Fibroblast of pulmonary artery (primary cell): ENCODE results near the gene NBEAL2.

ENCODE experiments used
- DNase-seq: peaks from one replicate; pipeline ENCODE4 v3.0.0-alpha.2; 2010; ENCODE audit warnings: low read depth
- H3K4me3 ChIP-seq: replicated peaks from 2 replicates; pipeline ENCODE4 v1.5.1; 2011; ENCODE audit warnings: low read depth, mild to moderate bottlenecking, control low read depth, low read length, moderate library complexity
- TF ChIP-seq, protein P1 (sequence below): IDR thresholded peaks from 2 replicates; pipeline ENCODE4 v1.5.1; 2011; ENCODE audit warnings: mild to moderate bottlenecking, control low read depth, low read length, inconsistent platforms; ENCODE audit errors: missing control alignments

The NBEAL2 gene

DNA sequence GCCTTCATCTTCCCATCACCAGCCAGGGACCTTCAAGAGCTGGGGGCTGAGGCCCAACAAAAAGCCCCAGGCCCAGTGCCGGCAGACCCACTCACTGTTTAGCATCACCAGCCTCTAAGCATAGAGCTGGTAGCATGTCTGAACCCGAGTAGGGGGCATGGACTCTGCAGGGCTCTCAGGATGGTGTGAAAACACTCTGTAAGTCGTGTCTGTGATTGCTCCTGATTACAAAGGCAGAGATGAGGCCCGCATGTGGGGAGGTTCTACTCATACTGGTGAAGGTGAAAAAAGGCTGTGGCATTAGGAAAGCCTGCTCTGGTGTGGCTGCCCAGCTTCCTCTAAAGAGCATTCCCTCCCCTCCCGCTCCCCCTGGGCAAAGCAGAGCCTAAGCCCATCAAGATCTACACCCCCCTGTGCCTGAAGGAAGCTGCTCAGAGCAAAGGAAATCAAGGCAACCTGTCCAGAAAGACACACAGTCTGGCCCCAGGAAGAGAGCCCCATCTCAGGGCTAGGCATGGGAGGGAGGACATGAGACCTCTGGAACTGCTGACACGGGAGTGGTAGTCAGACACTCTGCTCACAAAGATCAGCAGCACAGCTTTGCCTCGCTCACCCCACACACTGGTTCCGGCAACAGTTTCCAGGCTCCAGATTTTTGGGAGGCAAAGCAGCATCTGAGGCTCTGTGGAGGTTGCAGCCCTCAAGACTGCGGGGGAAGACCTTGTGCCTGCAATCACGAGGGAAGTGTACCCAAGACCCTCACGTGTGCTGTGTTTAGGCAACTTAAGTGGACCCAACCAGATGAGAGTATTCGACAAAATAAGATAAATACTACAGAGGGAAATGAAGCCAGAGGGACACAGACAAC, 39.7 kb upstream of the NBEAL2 start:
- DNase-seq, result no peak
- no peak overlapping the region for H3K4me3 ChIP-seq
- TF ChIP-seq, protein P1, sequence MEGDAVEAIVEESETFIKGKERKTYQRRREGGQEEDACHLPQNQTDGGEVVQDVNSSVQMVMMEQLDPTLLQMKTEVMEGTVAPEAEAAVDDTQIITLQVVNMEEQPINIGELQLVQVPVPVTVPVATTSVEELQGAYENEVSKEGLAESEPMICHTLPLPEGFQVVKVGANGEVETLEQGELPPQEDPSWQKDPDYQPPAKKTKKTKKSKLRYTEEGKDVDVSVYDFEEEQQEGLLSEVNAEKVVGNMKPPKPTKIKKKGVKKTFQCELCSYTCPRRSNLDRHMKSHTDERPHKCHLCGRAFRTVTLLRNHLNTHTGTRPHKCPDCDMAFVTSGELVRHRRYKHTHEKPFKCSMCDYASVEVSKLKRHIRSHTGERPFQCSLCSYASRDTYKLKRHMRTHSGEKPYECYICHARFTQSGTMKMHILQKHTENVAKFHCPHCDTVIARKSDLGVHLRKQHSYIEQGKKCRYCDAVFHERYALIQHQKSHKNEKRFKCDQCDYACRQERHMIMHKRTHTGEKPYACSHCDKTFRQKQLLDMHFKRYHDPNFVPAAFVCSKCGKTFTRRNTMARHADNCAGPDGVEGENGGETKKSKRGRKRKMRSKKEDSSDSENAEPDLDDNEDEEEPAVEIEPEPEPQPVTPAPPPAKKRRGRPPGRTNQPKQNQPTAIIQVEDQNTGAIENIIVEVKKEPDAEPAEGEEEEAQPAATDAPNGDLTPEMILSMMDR, result no peak

DNA sequence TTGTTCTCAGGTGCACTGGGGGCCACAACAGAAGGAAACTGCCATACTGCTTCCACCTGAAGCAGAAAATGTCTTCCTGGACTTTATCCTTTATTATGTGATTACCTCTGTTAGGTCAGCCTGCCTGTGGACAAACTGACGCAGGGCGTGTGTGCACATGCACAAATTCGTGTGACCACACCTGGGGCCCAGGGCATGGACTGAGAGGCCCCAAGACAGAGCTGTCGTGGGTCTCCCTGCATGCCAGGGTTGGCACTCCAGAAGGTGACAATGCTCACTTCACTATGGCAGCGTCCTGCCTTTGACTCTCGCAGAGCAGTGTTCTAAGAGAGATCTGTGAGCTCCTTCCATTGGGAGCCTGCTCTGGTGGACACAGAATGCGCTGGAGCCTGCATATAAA, 37.4 kb upstream of the NBEAL2 start:
- no peak overlapping the region for H3K4me3 ChIP-seq
- DNase-seq, result no peak
- TF ChIP-seq, protein P1, result no peak

DNA sequence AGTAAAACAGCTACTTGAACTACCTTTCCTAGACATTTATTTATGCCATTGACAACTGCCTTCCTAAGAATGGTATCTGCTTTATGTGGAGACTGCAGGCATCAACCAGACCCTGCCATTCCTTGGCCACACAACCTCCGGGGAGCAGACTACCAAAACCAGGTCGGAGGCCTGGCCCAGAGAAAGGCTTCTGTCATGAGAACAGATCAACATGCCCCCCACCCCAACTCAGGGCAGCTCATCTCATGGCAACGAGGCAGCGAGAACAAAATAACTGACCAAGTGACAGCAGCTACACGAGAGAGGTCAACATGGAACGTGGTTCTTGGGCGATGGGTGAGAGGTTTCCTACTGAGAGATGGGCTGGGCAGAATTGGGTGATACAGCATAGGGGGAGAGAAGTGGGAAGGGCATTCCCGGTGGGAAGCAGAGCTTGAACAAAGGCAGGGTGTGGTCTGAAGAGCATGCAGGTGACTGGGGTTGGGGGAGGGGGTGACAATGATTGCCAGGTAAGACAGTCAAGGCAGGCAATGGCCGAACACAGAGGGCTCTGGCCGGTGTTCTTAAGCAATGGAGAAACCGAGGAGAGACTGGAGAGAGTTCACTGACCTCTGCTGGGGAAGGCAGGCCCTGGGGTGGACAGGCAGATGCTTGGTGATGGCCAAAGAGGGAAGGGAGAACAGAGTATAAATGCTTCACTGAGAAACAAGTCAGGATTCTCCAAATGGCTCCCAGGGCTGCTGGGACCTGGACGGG, 36.8 kb upstream of the NBEAL2 start:
- TF ChIP-seq, protein P1, result no peak
- no peak for DNase-seq
- no peak overlapping the region for H3K4me3 ChIP-seq

DNA sequence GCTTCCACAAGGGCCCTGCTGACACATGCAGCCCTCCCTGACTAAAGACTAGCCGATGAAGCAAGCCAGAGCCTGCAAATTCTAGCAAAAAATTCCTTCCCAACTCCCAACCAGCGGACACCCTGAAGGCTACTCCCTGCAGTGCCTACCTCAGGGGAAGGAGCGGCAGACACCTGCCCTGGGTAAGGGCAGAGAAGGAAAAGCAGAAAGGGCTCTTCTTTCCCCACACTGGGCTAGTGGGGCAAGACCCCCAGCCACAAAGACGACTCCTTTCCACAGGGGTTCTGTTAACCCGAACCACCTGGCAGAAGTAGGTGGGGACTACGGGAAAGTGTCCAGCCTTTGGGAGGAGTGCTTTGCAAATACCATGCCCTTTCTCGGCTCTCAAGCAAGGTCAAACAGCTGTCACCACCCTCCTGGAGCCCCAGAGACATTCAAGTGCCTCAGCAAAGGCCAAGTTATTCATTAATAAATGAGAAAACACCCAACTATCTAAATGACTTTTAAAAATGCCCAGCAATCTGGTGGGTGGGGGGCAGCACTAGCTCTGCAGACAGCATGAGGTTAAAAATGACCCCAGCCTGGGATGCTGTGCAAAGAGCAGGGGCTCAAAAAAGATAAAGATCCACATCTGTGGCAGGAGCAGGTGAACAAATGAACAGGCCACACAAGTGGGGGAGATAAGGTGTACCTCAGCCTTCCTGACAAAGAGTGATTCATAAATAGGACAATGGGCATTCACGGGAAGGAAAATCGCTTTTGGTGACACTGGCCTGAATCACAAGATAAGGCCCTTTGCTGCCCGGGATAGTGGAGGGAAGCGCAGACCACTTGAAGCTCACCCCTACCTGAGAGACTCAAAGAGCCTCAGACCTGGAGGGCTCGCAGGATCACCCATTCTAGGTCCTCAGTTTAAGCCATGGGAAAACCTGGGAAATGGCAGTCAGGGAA, 36.0 kb upstream of the NBEAL2 start:
- TF ChIP-seq, protein P1, result no peak
- peak; percentile 31 for DNase-seq
- no peak overlapping the region for H3K4me3 ChIP-seq

DNA sequence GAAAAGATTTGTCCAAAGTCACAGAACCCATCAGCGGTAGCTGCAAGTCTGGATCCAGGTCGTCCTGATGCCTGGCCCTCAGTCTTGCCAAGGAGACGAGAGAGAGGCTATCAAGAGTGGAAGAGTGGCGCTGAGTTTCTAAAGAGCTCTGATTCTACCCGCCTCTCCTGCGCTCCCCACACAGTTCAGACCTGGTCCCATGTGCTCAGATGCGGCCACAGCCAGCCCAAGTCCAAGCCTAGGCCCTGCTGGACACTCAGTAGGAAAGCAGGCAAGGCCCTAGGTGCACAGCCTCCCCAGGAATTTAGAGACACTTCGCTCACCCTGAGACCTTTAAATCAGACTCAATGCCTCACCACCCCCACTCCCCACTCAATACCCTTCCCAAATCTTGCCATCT, 35.3 kb upstream of the NBEAL2 start:
- H3K4me3 ChIP-seq, result no peak overlapping the region
- no peak for DNase-seq
- TF ChIP-seq, protein P1, result no peak

DNA sequence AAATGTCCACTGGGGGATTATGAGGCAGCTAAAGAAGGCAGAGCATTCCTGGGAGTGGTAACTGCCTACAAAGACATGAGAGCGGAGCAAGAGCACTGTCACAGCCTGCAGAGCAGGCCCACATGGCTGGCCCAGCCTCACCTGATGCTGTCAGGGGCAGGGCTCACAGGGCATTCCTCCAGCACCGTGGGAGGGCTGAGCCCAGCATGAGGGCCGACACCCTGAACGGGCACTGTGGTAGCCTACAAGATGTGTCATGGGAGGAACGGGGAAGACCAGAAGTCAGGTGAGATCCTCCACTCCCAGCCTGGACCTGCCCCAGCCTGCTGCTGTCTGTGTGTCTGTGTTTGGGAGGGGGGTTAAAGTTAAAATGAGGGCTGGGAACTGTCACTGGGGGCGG, 33.0 kb upstream of the NBEAL2 start:
- TF ChIP-seq, protein P1, result no peak
- H3K4me3 ChIP-seq, result no peak overlapping the region
- DNase-seq, result no peak
